Fibroblast of skin of abdomen (primary cell): ENCODE data around the gene APLNR. TPM values are rescaled to one million over a fixed set of nuclear protein-coding genes. Genes with fewer than 3 reads are reported as not detected.
"Not testable (repeated sequence)": the region's sequence is repeated elsewhere in the genome, so short reads cannot be mapped to it uniquely, and the experiment has no call there.

Experiments used
- DNase-seq: peaks from one replicate; pipeline ENCODE4 v3.0.0-alpha.2; 2013
- polyA plus RNA-seq, 2 experiments: library from polyadenylated mRNA; unstranded; fragments of 120-200 nt; gene quantifications; one replicate each; pipeline ENCODE4 v1.2.1, GENCODE V29; 2013; ENCODE audit not compliant: insufficient read length in 2 of 2

APLNR gene
- 0.15 TPM for polyA plus RNA-seq (2013, experiment 1 of 2; ENCODE audit: insufficient read length)
- 0.27 TPM for polyA plus RNA-seq (2013, experiment 2 of 2; ENCODE audit: insufficient read length)

GRCh38 chr11:57237204-57237681, at the start of gene APLNR:
Gene APLNR (minus strand): TSS chr11:57237250. CDS start chr11:57237004, 246 bp downstream.
- DNase-seq, result no peak

- peak; percentile 60 for DNase-seq
Observed at GRCh38 chr11:57283231-57283990, 46.4 kb upstream of the APLNR start.

GRCh38 chr11:57281546-57281945, 44.5 kb upstream of the APLNR start:
- DNase-seq, result not testable (repeated sequence)

DNA sequence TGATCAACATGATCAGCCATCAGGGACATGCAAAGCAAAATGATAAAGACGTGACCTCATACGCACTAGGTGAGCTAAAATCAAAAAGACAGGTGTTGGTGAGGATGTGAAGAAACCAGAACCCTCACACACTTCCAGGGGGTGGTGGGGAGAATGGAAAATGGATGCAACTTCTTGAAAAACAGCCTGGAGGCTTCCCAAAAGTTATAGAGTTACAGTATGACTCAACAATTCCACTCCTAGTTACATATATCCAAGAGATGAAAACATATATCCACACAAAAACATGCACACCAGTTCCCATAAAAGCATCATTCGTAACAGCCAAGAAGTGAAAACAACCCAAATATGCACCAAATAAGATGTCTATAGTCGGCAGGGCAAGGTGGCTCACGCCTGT, 42.1 kb upstream of the APLNR start:
- peak; percentile 66 for DNase-seq

- DNase-seq, result peak; percentile 19
Observed at GRCh38 chr11:57278721-57279095, 41.7 kb upstream of the APLNR start.

- DNase-seq, result peak; percentile 87
Observed at GRCh38 chr11:57277845-57278720, 41.0 kb upstream of the APLNR start.

GRCh38 chr11:57276971-57277675, 40.1 kb upstream of the APLNR start:
- no peak for DNase-seq

DNA sequence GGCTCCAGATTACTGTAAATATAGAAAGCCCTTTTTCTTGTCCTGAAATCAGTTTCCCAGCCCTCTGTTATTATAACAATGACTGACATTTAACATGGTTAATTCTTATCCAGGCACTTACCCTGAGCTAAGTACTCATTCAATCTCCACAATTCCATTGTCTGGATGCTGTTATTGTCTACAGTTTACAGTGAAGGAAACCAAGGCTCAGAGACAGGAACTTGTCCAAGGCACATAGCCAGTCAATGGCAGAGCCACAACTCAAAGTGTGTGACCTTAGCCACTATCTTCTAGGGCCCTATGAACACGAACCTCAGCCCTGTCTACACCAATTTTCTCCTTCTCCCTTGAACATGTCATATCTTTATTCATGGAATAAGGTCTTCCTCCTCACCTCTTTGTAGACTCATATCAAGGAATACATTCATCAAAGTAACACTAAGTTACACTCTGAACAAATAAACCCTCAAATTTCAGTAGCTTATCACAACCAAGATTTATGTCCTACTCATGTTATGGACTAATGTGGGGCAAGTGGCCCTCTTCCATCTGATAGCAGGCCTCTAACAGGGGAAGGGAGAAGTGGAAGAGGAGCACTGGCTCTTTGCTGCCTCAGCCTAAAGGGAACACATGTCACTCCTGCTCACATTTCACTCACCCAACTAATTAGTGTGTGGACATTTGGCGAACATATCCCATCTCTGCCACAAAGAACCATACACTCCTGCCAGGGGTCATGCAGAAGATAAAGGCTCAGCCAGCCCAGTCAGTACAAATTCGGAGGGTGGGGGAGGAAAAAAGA, 39.3 kb upstream of the APLNR start:
- DNase-seq, result no peak

- DNase-seq, result no peak
Observed at GRCh38 chr11:57275582-57275981, 38.5 kb upstream of the APLNR start.

DNA sequence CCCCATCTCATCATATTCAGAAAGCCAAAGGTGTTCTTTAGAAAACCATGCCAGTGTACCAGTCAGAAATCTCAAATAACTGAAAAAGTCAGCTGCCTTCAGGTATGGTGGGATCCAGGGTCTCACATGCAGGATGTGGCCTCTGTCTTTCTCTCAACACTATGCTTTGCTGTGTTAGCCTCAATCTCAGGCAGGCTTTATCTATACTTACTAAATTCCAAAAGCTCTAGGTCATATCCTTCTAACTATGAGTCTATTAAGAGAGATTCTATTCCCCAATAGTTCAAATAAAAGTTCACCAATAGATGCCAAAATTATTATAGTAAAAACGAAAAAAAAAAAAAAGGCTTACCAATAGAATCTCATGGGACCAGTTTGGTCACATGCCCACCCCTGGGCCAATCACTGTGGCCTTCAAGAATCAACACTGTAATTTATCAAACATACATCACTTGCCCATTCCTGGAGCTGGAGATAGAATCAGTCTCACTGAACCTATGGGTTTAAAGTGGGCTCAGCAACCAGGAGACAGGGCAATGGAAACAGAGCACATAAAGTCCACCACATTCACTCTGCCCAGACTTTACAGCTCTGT, 38.0 kb upstream of the APLNR start:
- DNase-seq, result peak; percentile 20

DNA sequence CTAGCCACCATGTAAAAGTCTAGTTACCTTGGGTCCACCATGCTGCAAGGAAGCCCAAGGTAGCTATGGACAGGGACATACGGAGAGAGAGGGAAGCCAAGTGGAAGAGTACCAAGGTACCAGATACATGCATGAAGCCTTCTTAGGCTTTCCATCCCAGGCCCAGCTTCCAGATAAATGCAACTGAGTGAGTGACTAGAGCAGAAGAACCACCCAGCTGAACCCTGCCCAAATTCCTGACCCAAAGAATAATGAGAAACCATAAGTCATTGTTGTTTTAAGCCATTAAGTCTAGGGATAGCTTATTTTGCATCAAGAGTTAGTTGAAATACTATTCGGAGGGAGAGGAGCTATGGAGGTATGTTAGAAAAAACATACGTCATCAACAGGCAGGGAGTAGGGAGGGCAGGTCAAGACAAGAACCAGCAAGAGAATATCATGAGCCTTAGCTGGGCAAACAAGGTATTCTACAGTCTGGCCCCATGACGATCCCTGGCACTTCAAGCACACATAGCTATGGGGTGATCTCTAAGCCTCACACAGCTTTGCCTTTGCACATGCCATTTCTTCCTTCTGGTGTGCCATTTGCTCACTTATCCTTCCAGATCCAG, 36.5 kb upstream of the APLNR start:
- no peak for DNase-seq

DNA sequence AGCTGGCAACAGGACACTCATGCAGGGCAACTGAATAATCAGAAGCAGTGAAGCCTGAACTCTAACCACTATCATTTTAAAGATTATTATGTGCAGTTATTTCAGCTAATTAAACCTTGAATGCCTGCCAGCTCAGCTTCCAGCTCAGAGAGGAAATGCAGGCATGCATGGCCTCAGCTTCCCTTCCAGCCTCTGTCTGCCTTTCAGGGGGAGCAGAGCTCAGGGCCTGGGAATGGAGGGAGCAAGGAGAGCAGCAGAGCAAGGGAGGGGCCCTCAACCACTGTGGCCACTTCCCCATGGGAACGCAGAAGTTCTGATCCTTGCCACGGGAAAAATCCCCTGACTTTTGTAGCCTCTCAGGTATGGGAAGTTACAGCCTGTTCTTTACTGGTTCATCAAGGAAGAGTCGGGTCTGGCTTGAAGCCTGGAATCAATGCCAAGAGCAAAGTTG, 32.5 kb upstream of the APLNR start:
- no peak for DNase-seq

- DNase-seq, result no peak
Observed at GRCh38 chr11:57266157-57266556, 29.1 kb upstream of the APLNR start.

GRCh38 chr11:57263351-57263750, 26.3 kb upstream of the APLNR start:
- DNase-seq, result no peak

GRCh38 chr11:57262157-57262556, 25.1 kb upstream of the APLNR start:
- DNase-seq, result no peak

DNA sequence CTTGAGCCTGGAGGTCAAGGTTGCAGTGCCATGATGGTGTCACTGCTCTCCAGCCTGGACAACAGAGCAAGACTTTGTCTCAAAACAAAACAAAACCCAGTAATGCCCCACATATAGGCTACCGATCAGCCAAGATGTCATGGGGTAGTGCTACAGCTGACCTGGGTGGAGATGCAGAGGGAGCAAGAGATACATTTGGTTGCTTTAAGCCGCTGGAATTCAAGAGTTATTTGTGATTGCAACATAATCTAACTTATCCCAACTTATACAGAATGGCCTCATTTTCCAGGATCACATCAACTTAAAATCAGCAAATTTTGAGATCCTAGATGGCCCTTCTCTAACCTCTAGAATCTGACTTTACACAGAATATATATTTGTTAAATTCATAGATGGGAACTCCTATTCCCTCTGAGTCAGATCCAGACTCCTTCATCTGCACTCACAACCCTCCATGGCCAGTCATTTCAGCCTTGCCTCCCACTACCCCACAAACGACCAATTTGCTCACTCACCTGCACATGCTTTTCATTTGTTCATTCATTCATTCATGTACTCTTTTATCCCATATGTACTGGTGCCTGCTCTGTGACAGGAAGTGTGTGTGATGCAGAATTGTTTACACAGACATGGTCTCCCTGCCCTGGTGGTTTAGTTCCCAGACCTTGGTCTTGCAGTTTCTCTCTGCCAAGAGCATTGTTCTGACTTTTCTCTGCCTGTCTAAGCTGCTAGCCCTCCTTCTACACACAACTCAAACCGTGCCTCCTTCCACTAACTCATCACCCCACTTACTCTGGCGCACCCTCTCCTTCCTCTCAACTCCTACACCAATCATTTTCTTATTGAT, 24.1 kb upstream of the APLNR start:
- no peak for DNase-seq

DNA sequence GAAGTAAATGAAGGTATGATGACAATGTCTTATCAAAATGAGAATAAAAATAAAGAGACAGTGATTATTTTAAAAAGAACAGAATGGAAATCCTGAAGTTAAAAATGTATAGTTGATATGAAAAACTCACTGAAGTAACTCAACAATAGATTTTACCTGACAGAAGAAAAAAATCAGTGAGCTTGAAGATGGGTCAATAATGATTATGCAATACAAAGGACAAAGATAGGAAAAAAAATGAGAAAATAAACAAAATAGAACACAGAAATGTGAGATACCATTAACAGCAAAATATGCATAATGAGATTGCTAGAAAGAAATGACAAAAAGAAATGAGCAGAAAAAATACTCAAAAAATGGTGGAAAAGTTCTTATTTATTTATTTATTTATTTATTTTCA, 19.1 kb upstream of the APLNR start:
- no peak for DNase-seq

GRCh38 chr11:57255618-57256017, 18.6 kb upstream of the APLNR start:
- no peak for DNase-seq

- DNase-seq, result no peak
Observed at GRCh38 chr11:57254631-57255030, 17.6 kb upstream of the APLNR start.
